ENCODE data around the gene BTBD18. TPM values are rescaled to one million over a fixed set of nuclear protein-coding genes. Genes with fewer than 3 reads are reported as not detected.

BTBD18 gene
- total and polyA plus RNA-seq, 10 of the 15 experiments (the other 5 are each of a cell fraction or from before 2014, with no cell fraction given) = 0.05 to 0.58 (median 0.19) TPM; not detected in 6

- TF ChIP-seq NFYA (IDR thresholded peaks at IDR 0.05; ENCODE audit: borderline replicate concordance, low read depth, low read length) (no peak), CREM (IDR thresholded peaks at IDR 0.05; ENCODE audit: low read depth) (peak; percentile 84), TCF12 (IDR thresholded peaks at IDR 0.05; ENCODE audit: low read depth, low read length) (peak; percentile 85), CEBPB (IDR thresholded peaks at IDR 0.05; ENCODE audit: borderline replicate concordance in 1 of 2, low read depth in 2 of 2, low read length in 2 of 2) (no peak), GABPA (IDR thresholded peaks at IDR 0.05; ENCODE audit: low read depth) (peak; percentile 95), ELK1 (IDR thresholded peaks at IDR 0.05; ENCODE audit: low read depth, low read length) (peak; percentile 71; the same call in 1 of the 2 replicates), PKNOX1 (IDR thresholded peaks at IDR 0.05) (peak; percentile 62), HDAC2 (IDR thresholded peaks at IDR 0.05) (no peak), RAD21 (IDR thresholded peaks at IDR 0.05; ENCODE audit: insufficient read depth, low read depth, low read length) (no peak), SIN3A (IDR thresholded peaks at IDR 0.05; ENCODE audit: low read depth, low read length) (peak; percentile 91), CHD4 (IDR thresholded peaks at IDR 0.05) (no peak), MAX (IDR thresholded peaks at IDR 0.05; ENCODE audit: low read depth, low read length) (peak; percentile 96), ESRRA (IDR thresholded peaks at IDR 0.05; ENCODE audit: low read length) (peak; percentile 90; the same call in 1 of the 2 replicates), NR2C2 (IDR thresholded peaks at IDR 0.05; ENCODE audit: borderline replicate concordance, control insufficient read depth, insufficient read length, low read depth) (no peak), EED (IDR thresholded peaks at IDR 0.05; ENCODE audit: low read depth) (peak; percentile 93), ZSCAN29 (IDR thresholded peaks at IDR 0.05) (no peak), TCF7 (IDR thresholded peaks at IDR 0.05; ENCODE audit: borderline replicate concordance) (no peak; the same call in 1 of the 2 replicates), CHD1 (IDR thresholded peaks at IDR 0.05; ENCODE audit: low read depth, low read length) (peak; percentile 95), NRF1 (conservative IDR thresholded peaks at IDR 0.05; ENCODE audit: low read depth, low read length) (no peak; the same call in 1 of the 2 replicates), ZNF207 (IDR thresholded peaks at IDR 0.05; ENCODE audit: borderline replicate concordance) (peak; percentile 92), PAX8 (IDR thresholded peaks at IDR 0.05) (no peak), RAD51 (IDR thresholded peaks at IDR 0.05) (peak; percentile 89), BACH1 (IDR thresholded peaks at IDR 0.05; ENCODE audit: borderline replicate concordance) (peak; percentile 58), SRF (IDR thresholded peaks at IDR 0.05; ENCODE audit: low read depth in 2 of 2, low read length in 2 of 2) (peak; percentile 34 to 85; a peak in 3 of 4 replicates), PRDM15 (CRISPR knock-in tag; IDR thresholded peaks at IDR 0.05) (no peak), RELA (IDR thresholded peaks at IDR 0.05; ENCODE audit: borderline replicate concordance, partially characterized antibody) (peak; percentile 95)
Measured at GRCh38 chr11:57741132-57742086, 10.2 kb downstream of the BTBD18 start, which contains the start of gene SELENOH (continued).
